Measurements from ENCODE around the gene LMOD2. TPM values are rescaled to one million over a fixed set of nuclear protein-coding genes. Genes with fewer than 3 reads are reported as not detected.
"Not testable (repeated sequence)": the region's sequence is repeated elsewhere in the genome, so short reads cannot be mapped to it uniquely, and the experiment has no call there.

LMOD2 gene
- 125 and 182 TPM in 2 replicates for total RNA-seq
- 50.4 TPM for polyA plus RNA-seq (2012)

DNA sequence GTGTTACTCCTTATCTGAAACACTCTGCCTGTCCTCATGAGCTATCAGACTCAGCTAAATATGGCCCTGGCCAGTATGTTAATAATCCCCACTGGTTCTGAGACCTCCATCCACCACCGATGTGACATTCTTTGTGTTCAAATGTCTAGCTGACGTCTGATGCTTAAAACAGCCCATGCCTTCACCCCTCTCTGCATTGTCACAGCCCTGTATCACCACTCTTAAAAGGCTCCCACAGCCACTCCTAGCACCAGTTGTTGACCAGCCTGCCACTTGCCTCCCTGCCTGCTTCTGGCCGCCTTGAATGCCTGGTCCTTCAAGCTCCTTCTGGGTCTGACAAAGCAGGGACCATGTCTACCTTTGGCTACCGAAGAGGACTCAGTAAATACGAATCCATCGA is at the start of gene LMOD2:
Gene LMOD2, plus strand, starts transcription at position 253 of the 400 bp plus-strand sequence. Its CDS starts 98 bp downstream, at position 351.
- peak; percentile 97 for DNase-seq (ENCODE audit: low read depth)

- DNase-seq (ENCODE audit: low read depth), result no peak
Measured at GRCh38 chr7:123607423-123607975, 48.2 kb upstream of the LMOD2 start.

DNA sequence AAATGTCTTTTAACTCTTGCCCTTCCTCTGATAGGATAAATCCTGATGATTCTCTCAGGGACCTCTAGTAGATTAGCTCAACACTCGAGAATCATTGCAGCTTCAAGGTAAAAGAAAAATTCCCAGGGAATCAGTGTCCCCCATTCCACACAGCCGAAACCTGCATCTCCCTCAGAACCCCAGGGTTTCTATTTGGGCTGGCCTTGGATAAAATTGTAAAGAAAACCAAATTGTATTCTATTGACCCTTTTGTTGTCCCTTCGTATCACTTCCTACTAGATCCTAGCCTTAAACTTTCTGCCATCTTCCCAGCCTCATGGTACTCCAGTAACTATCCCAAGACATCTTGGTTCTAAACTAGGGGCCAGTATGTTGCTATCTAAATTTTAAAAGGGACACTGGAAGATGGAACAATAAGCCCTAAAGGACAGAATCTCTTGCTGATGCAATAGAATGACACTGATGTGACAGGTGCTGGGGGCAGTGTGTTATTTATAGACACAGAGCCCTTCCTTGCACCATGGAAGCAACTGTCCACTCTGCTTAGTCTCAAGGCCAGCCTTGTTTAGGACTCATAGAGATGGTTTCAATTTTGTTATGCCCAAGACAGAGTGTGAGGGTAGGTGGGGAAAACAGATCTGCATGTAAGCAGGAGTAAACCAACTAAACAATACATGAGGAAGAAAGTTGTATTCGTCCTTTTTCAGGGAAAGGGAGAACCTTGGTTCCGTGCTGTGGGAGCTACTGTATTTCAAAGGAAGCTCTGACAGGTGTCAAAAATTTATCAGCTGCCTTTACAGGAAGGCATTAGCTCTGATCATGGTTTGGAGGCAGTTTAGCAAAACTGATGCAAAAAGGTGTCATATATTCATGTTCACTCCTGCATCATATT is 46.4 kb upstream of the LMOD2 start:
- DNase-seq (ENCODE audit: low read depth), result peak; percentile 91

DNA sequence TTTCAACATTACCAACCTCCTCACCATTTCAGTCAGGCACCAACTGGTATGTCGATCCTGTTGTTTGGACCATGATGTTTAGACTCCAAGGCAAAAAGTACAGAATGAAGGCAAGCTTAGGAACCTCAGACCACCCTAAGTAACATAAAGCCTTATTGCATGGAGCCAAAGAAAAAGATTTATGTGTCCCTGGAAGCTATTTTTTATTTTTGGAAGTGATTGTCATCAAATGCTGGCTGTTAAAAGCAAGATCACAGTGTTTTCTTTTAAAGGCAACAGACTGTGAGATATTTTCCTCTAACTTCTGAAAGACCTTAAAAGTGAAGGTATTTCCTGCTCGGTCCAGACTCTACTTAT is 45.8 kb upstream of the LMOD2 start:
- DNase-seq (ENCODE audit: low read depth), result no peak

DNA sequence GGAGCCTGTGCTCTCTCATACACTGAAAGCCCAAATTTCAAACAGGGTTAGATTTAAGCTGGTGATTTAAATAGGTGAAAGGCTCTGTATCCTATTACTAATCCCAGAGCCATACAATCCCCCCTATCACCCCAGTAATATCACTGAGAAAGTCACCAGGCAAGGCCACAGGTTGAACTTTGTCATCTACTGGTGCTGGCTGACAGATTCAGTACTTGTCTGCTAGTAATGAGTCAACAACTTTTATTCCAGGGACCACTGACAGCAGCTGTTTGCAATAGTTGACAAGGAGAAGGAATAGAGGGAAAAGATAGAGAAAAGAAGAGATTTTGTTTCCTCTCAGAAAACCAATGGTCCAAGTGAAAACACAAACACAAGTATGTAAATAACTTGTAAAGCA is 43.6 kb upstream of the LMOD2 start:
- peak; percentile 66 for DNase-seq (ENCODE audit: low read depth)

DNA sequence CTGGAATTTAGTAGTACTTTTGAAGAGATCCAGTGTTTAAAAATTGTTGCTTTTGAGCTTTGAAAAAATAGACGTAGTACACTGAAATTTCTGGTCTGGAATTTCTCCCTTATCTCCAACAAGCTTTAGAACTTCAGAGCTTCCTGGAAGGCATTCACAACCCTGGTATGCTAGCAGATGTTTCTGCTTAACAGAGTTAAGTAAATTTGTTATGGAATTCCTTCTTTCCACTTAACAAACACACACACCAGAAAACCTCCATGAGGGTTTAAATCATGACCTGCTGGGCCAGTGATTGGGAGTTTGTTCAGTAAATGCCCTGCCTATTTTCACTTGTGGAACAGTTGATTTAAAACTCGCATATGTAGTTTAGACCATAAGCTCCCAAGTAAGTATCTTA is 40.3 kb upstream of the LMOD2 start:
- DNase-seq (ENCODE audit: low read depth), result peak; percentile 34

GRCh38 chr7:123616223-123616622 is 39.4 kb upstream of the LMOD2 start:
- DNase-seq (ENCODE audit: low read depth), result no peak

DNA sequence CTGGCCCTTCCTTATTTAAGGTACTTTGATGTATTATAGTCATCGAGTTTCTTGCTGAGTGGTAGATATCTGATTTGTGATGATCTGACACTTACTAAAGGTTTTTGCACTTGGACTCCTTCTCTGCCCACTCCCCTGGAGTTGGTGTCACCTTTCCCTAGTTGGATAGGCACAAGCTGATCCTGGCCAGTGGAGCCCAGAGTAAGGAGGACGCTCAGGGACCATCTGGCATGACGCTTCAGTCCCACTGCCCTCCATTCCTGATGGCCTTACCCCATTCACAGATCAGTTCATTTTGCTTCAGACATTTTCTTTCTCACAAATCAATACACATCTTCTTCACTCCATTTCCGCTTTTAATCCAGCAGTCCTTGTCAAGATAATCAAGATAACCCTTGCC is 34.0 kb upstream of the LMOD2 start:
- DNase-seq (ENCODE audit: low read depth), result no peak

DNA sequence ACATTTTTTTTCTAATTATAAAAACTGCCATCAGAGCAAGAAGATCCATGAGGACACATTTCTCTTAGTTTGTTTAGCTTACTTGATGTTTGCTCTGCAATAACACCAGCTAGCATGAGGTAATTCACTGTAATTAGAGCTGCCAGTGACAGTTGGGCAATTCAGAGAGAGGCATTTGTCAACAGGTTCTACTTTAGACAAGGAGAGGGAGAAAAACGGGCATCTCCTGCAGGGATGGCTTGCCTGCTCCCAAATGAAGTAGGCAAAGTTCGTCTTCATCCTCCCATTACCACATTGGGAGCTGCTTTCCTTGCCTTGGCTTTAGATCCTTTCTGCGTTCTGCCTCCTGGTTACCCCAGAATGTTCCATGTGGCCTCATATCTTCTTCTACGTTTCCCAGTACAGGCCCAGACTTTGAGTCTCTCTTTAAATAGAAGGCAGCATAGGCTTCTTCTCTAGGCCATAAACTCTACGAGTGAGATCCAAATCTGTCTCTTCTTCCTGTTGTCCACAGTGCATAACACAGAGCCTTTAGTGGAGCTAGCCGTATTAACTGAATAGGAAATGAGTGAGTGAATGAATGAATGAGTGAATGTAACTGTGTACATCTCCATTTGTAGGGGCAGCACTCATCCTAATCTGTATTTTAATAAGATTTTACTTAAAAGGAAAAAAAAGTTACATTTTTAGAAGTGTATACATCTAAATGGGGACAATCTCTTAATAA is 32.8 kb upstream of the LMOD2 start:
- DNase-seq (ENCODE audit: low read depth), result peak; percentile 90

DNA sequence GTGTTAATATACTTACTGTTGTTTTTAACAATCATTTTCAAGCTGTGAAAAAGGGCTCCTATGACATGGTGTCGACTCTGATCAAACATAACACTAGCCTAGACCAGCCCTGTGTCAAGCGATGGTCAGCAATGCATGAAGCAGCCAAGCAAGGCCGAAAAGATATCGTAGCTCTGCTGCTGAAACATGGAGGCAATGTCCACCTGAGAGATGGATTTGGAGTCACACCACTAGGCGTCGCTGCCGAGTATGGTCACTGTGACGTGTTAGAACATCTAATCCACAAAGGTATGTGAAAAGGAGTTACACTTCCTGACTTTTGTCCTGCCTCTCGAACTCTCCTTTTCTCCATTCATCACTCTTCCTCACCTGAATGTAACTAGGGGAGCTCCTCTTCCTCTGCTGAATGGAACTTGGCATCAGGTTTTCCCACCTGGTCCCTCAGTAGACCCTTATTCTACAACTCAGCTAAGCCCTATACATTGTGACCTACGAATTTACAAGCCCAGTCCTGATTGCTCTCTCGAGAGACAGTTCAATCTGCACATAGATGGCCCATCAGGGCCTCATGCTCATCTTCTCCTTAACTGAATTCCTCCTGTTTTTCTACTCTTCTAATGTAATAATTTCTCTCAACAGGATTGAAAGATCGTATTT is 31.0 kb upstream of the LMOD2 start:
- DNase-seq (ENCODE audit: low read depth), result no peak

DNA sequence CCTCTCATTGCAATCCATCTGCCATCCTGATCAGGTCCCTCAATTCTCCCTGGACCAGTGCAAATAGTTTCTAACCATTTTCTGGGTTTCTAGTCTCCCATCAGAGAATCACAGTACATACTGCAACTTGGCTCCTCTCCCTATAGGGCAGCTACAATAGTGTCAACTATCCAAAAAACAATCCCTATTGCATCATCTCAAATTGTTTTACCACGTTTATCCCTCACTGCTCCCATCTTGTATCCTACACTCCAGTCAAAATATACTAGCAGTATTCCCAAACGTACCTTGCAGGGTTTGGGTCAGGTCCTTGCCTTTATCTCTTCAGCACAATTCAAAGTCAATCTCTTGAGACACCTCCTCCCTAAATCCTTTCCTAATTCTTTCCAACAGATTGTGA is 30.4 kb upstream of the LMOD2 start:
- DNase-seq (ENCODE audit: low read depth), result no peak

- no peak for DNase-seq (ENCODE audit: low read depth)
Measured at GRCh38 chr7:123627851-123628250, 27.8 kb upstream of the LMOD2 start.

GRCh38 chr7:123628829-123629228 is 26.8 kb upstream of the LMOD2 start:
- DNase-seq (ENCODE audit: low read depth), result no peak

DNA sequence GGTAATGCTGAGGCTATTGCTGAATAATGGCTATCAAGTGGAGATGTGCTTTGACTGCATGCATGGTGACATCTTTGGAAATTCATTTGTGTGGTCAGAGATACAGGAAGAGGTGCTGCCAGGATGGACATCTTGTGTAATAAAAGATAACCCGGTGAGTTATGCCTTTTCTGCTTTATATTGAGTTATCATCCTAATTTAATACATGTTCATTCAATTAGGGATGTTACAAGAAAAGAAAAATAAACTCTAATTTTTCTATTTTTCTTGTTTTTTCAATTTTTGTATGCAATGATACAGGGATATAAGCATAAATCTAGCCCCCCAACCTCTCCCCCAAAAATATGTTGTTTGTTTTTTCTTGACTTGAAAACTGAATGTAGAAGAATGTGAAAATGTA is 26.4 kb upstream of the LMOD2 start:
- no peak for DNase-seq (ENCODE audit: low read depth)

- no peak for DNase-seq (ENCODE audit: low read depth)
Measured at GRCh38 chr7:123632808-123633207, 22.9 kb upstream of the LMOD2 start.

DNA sequence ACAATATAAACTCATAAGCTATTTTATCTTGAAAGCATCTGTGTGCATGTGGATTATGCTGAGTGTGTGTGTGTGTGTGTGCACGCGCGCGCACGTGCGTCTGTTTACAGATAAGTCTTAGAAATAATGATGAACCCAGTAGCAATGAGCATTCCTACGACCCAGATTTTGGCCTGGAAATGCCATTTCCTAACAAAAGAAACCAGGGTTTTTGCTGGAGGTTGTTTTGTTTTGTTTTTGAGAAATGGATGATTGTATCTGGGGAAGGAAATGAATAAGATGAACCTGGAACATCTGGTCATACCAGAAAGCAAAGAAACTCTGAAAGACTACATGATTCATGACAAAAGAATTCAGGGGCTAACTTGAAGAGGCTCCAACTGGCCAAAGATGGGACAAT is 22.1 kb upstream of the LMOD2 start:
- DNase-seq (ENCODE audit: low read depth), result peak; percentile 57

- not testable (repeated sequence) for DNase-seq (ENCODE audit: low read depth)
Measured at GRCh38 chr7:123634011-123634573, 21.6 kb upstream of the LMOD2 start.

- peak; percentile 65 for DNase-seq (ENCODE audit: low read depth)
Measured at GRCh38 chr7:123635551-123636359, 19.9 kb upstream of the LMOD2 start.

- DNase-seq (ENCODE audit: low read depth), result peak; percentile 70
Measured at GRCh38 chr7:123637203-123637602, 18.5 kb upstream of the LMOD2 start.

DNA sequence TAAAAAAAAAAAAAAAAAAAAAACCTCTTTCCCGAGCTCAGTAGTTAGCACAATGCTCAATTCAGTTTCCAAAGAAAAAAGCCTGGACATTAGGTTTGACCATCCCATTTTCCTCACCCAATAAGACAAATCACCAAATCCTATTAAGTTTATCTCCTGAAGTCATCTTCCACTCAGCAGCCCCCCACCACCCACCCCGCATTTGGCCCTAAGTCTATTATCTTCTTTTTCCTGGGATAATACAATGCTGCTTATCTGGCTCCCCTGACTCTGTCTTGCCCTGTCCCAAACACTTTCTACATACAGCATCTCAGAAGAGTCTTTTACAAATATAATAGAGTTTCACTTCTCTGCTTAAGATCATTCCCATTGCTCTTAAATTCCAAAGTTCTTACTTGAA is 17.8 kb upstream of the LMOD2 start:
- DNase-seq (ENCODE audit: low read depth), result no peak
